OCI-LY7 (cell line): Measurements from ENCODE around the gene MFF.

Experiments used
- CTCF ChIP-seq: fragments of 200-600 bp; sonication (generic); conservative IDR thresholded peaks from 2 replicates; pipeline ENCODE4 v1.5.1; 2014; ENCODE audit warnings: mild to moderate bottlenecking, antibody characterized with exemption, low read length, moderate library complexity, mixed read lengths
- EZH2phosphoT487 ChIP-seq: fragments of 200-600 bp; sonication (generic); IDR thresholded peaks from 2 replicates; pipeline ENCODE4 v1.6.1; 2018; ENCODE audit warnings: low read depth, borderline replicate concordance, mild to moderate bottlenecking, mixed run types, antibody characterized with exemption, low read length, moderate library complexity, mixed read lengths

GRCh38 chr2:227287771-227288170 lies 37.3 kb upstream of the MFF start:
- no peak for TF ChIP-seq CTCF
- no peak for TF ChIP-seq EZH2phosphoT487
